ENCODE results near the gene RABAC1.

Gene RABAC1

DNA sequence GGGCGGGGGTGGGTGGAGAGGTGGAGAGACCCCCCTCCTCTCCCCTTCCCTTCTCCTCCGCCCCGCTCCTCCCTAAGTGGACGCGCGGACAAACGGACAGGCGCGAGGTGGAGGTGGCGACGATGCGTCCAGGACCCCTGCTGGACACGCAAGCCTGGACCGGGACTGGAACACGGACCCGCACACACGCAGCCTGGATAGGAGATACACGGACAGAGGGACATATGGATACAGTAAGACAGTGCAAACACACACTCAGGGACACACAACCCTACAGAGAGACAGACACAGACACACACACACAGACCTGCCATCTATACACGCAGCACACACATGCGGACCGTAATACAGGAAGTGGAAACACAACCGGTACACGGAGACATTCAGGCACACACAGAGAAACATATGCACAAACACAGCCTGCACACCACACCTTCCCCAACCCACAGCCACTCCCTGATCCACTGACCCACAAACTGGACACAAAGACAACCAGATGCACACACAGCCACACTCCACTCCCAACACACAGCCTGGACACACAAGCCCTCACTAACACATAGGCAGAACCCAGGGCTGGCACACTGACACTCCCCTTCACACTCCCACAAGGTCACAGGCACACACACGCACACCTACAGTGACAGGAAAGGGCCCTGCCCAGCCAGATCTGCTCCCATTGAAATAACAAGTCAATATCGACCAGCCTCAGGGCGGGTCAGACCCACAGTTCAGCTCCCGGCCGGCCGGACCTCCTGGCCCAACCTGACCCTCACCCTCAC, 30.2 kb downstream of the RABAC1 start:
- no peak for DNase-seq (ENCODE audit: low read depth in 2 of 2)

GRCh38 chr19:41928221-41928683, 30.9 kb downstream of the RABAC1 start, which contains the start of gene ERFL:
ERFL (minus strand) TSS chr19:41928449; CDS start chr19:41912919, 15,530 bp downstream.
- DNase-seq (ENCODE audit: low read depth in 2 of 2), result no peak

DNA sequence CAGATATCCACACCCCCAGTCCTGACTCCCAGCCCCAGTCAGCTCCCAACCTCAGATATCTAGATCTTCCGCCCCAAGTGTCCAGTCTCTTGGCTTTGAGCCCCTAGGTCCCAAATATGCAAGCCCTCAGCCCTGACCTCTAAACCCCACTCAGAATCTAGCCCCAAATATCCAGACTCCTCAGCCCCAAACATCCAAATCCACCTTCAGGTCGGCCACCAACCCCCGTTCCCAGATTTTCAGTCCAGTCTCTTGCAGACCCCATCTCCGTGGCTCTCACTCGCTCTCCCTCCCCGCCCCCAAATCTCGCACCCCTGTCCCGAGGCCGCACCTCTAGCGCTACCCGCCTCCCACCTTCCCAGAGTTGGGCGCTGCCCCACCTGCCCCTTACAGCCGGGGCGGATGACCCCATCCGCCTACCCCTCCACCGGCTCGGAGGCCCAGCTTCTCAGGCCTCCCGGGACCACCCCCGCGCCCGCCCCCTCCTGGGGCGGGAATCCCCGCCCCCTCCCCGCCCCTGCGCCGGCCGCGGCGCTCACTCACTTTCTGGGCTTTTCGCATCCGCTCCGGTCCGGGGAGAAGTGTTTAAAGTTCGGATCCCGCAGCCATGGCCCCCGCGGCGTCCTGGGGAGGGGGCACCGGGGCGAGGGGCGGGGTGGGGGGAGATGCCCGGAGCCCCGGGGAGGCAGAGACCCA, 31.5 kb downstream of the RABAC1 start:
- DNase-seq (ENCODE audit: low read depth in 2 of 2), result no peak

GRCh38 chr19:41926763-41927496, 32.2 kb downstream of the RABAC1 start:
- no peak for DNase-seq (ENCODE audit: low read depth in 2 of 2)

DNA sequence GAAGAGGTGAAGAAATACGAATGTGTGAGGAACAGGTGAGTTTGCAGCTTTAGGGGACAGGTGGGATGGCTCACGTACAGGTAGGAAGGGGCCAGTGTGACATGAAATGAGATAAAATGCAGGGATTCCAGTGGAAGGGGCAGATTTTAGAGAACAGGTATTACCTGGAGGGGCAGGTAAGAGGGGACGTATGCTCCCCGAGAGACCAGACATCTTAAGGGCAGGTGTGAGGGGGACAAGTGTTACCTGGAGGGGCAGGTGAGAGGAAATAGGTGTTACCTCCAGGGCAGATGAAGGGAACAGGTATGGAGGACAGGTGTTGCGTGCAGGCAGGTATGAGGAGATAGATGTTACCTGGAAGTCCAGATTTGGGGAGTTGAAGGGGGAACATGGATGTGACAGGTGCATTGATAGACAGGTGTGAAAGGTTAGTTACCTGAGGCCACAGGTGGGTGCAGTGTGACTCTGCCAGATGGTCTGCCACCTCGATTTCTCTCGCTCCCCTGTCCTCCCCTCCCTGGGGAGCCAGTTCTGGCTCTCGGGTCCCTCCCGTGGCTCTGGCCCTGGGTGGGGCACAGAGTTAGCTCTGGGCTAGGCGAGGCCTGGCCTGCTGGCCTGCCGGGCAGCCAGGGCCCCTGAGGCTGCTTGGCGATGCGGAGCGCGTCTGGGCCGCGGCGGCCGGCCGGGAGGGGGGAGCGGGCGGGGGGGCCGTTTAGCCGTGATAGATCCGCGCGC, 32.9 kb downstream of the RABAC1 start:
- DNase-seq (ENCODE audit: low read depth in 2 of 2), result no peak

DNA sequence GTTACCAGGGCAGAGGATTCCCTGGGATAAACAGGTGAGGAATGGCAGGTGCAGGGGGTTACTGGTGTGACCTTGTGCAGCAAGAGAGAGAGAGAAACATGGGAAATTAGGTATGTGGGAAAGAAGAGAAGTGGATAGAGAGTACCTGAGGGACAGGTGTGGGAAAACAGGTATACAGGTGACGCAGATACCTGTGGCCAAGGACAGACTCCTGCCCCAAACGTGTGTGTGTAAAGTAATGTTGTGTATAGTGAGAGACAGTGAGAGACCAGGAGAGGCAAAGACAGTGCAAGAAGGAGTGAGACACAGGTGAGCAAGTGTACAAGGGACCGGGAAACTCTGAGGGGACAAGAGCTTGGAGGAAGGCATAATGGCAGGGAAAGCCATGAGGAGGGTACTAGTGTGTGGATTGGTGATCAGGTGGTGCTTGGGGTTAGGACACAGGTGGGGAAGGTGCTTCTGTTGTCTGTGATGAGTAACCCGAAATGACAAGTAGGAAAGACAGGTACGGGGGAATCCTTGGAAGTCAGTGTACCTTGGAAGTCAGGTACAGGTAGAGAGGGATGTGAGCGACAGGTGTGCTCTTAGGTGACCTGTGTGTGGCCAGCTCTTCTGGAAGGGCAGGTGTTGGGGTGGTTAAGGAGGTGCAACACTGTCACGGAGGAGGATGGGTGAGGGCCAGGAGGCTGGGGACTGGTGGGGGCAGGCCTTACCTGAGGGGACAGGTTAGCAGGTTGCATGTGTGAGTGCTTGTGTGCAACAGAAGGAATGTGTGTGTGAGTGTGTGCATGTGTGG, 33.7 kb downstream of the RABAC1 start:
- DNase-seq (ENCODE audit: low read depth in 2 of 2), result no peak

DNA sequence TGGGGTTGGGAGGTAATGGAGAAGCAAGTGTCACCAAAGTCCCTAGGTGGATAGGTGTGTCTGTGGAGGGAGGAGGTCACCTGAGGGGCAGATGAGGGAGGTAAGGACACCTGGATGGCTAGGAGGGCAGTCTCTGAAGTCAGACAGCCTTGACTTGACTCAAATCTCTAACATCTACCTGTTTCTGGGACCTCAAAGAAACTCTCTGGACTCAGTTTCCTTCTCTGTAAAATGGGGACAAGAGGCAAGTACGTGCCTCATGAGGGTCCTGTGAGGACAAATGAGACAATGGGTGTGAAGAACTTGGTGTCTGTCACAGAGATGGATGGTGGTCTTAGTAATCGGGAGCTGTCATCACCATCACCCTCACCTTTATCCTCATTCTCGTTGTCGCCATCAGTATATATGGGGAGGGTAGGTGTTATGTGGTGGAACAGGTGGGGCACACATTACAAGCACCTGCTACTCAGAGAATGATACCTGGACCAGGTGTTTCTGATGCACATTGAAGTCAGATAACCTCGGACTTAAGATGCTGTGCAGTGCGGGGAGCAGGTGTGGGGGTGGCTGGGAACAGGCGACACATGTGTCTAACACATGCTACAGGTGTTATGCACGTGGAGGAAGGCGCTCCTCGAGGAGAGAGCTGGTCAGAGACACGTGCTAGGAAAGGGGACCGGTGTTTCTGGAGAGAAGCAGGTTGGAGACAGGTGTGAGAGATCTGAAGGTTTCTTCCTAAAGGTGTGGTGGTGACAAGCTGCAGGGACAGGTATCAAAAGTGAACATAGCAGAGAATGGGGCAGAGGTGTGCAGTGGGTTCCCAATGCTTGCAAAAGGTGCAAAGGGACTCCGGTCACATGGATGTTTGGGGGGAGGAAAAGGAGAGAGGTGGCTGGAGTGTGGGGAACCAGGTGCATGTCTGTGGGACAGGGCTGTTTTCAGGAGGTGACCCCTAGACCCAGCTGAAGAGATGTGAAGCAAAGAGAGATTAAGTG, 34.7 kb downstream of the RABAC1 start:
- no peak for DNase-seq (ENCODE audit: low read depth in 2 of 2)

- no peak for DNase-seq (ENCODE audit: low read depth in 2 of 2)
Observed at GRCh38 chr19:41923045-41923788, 35.9 kb downstream of the RABAC1 start.

DNA sequence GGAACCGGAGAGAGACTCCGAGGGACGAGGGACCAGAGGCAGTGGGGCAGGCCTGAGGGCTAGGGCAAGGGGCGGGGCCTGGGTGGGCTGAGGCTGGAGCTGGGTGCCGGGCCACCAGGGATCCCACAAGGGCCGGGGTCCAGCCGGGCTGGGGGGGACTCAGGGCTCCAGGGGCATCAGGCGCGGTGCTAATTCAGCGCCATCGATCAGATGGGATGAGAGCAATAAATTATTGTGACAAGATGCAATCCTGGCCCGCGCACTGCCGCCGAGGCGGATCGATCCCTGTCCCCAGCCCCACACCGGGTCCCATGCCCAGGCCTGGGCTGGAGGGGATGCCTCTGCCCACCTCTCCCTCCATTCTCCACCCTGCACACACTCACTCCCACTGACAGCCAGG, 36.5 kb downstream of the RABAC1 start:
- no peak for DNase-seq (ENCODE audit: low read depth in 2 of 2)

DNA sequence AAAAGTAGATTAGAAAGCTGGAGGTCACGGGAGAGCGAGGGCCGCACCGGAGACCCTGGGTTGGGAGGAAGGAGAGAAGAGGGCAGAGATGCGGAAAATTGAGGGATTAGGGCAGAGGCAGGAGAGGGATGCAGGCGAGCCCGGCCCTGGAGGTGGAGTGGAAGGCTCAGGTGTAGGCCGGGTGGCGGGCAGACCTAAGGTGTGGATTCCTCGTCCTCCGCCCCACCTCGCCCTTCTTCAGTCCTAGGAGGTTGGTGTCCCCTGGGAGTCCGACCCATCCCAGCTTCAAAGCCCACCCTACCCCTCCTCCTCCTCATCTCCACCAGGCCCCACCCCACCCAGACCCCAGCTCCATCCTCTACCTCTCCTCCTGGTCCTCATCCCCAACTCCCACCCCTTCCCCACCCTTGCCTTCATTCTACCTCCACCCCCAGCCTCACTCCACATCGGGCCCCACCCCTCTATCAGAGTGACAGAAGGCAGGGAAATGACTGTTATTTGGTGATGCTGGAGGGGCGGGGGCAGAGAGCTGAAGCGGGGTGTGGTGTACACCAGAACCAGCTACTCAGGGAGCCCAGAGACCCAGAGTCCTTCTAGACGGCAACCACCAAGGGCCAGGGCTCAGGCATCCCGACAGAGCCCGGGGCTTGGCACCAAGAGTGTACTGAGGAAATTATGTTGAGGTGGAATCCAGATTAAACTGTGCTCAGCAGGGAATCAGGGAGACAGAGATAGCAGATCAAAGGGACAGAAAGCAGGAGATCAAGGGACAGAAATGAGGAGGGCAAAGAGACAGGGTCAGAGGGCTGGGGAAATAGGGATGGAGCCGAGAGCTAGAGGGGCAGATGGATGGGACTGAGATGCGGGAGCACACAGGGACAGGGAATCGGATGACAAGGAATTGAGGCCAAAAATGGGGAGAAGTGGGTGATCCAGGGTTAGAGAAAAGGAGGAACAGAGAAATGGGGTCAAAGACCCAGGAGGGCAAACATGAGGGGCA, 37.2 kb downstream of the RABAC1 start:
- DNase-seq (ENCODE audit: low read depth in 2 of 2), result no peak

DNA sequence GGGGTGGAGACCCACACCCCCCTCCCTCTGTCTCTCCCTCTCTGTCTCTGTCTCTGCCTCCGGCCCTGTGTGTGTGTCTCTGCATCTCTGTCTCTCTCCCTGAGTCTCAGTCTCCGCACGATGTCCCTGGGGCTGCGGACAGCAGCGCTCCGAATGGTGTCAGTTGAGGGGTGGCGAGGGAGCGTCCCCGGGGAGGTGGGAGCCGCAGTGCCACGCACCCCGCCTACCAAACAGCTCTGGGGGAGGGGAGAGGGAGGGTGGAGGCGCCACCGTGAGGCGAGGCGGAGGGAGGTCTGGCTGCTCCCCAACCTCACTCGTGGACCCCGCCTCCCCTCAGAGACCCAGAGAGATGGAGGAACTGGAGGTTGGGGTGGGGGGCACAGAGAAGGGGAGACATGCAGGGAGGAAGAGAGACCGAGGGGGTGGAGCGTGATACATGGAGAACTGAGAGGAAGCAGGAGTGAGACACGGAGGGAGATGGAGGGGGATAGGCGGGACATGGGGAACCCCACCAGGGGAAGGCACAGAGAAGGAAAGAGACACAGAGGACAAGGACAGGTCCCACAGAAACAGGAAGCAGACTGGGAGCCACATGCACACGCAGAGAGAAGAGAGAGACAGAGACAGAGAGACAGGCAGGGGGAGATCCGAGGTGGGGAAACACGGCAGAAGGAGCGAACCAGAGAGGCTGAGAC, 38.1 kb downstream of the RABAC1 start:
- DNase-seq (ENCODE audit: low read depth in 2 of 2), result no peak

- DNase-seq (ENCODE audit: low read depth in 2 of 2), result no peak
Observed at GRCh38 chr19:41919948-41920712, 39.0 kb downstream of the RABAC1 start.

DNA sequence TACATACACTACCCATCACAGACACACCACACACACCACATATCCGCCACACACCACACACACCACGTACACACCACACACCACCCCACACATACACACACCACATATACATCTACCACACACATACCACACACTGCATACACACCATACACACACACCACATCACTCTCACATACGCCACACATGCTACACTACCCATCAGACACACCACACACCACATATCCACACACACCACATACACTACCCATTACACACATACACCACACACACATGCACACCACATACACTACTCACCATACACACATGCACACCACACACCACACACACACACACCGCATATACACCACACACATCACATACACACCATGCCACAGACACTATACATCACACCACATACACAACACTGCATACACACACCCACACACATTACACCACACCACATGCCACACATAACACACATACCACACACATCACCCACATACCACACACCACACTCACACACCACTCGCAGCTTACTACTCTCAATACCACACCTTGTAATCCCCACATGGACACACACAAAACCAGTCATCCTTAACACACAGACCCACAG, 40.4 kb downstream of the RABAC1 start:
- no peak for DNase-seq (ENCODE audit: low read depth in 2 of 2)

- no peak for DNase-seq (ENCODE audit: low read depth in 2 of 2)
Observed at GRCh38 chr19:41918095-41918494, 41.0 kb downstream of the RABAC1 start.

- DNase-seq (ENCODE audit: low read depth in 2 of 2), result no peak
Observed at GRCh38 chr19:41917676-41918075, 41.4 kb downstream of the RABAC1 start.

Data from activated CD8-positive, alpha-beta memory T cell treated with anti-CD3 and anti-CD28 coated beads for 4 hours (primary cell).